Measurements from ENCODE around the gene LAMC1.

GRCh38 chr1:183165456-183165855 is 142.2 kb downstream of the LAMC1 start:
- TF ChIP-seq CTCF (IDR thresholded peaks at IDR 0.05; ENCODE audit: insufficient read depth, low read length, poor library complexity, severe bottlenecking) (no peak), EZH2phosphoT487 (conservative IDR thresholded peaks at IDR 0.05; ENCODE audit: low read length) (no peak)
